HepG2 (cell line): ENCODE measurements around the gene WNT5B. TPM values are rescaled to one million over a fixed set of nuclear protein-coding genes. Genes with fewer than 3 reads are reported as not detected.

Experiments
- ARID2 ChIP-seq: sonication (generic); formaldehyde crosslinking; IDR thresholded peaks from 2 replicates; pipeline ENCODE4 v1.8.1; 2022; ENCODE audit warnings: mild to moderate bottlenecking, missing genetic modification reagents, borderline replicate concordance
- DMAP1 ChIP-seq: IDR thresholded peaks from 2 replicates; pipeline ENCODE4 v1.6.1; 2016
- EP300 ChIP-seq, 3 experiments: sonication (generic) in 1 of 3; formaldehyde crosslinking in 1 of 3; IDR thresholded peaks; 2 replicates each; pipeline versions ENCODE4 v1.5.1 to v1.6.1; 2011 to 2020; ENCODE audit warnings: low read depth in 2 of 3, low read length in 2 of 3, borderline replicate concordance in 1 of 3, improper control_type of control experiment in 1 of 3, mild to moderate bottlenecking in 1 of 3, missing genetic modification reagents in 1 of 3, moderate library complexity in 1 of 3
- GATAD2A ChIP-seq: IDR thresholded peaks from 2 replicates; pipeline ENCODE4 v1.6.1; 2016
- GTF2F1 ChIP-seq: fragments of 150-350 bp; IDR thresholded peaks from 2 replicates; pipeline ENCODE4 v1.6.1; 2014; ENCODE audit warnings: low read length
- HNF4G ChIP-seq, 2 experiments: sonication (generic) in 1 of 2; formaldehyde crosslinking in 1 of 2; IDR thresholded peaks; 2 replicates each; pipeline versions ENCODE4 v1.4.0 to v1.6.1; 2011 to 2020; ENCODE audit warnings: borderline replicate concordance in 2 of 2, low read depth in 2 of 2, mild to moderate bottlenecking in 2 of 2, low read length in 1 of 2, missing genetic modification reagents in 1 of 2, moderate library complexity in 1 of 2
- HNRNPH1 ChIP-seq: fragments of 200-400 bp; formaldehyde crosslinking; optimal IDR thresholded peaks from 2 replicates; pipeline ENCODE3; 2017; ENCODE audit warnings: mild to moderate bottlenecking, low read depth, low read length
- HOXA3 ChIP-seq: sonication (generic); formaldehyde crosslinking; IDR thresholded peaks from 2 replicates; pipeline ENCODE4 v1.5.0; 2020; ENCODE audit warnings: missing genetic modification reagents
- IRF2 ChIP-seq: IDR thresholded peaks from 2 replicates; pipeline ENCODE4 v1.6.1; 2018; ENCODE audit warnings: missing genetic modification reagents, missing compliant biosample characterization
- NCOA2 ChIP-seq: sonication (generic); formaldehyde crosslinking; IDR thresholded peaks from 2 replicates; pipeline ENCODE4 v1.8.0; 2022; ENCODE audit warnings: inconsistent platforms
- NR2F6 ChIP-seq, 2 experiments: IDR thresholded peaks; 2 replicates each; pipeline ENCODE4 v1.6.1; 2016; ENCODE audit warnings: antibody characterized with exemption in 1 of 2, mild to moderate bottlenecking in 1 of 2
- PBX2 ChIP-seq: IDR thresholded peaks from 2 replicates; pipeline ENCODE4 v1.6.1; 2016; ENCODE audit warnings: control low read depth
- PPARG ChIP-seq: conservative IDR thresholded peaks from 2 replicates; pipeline ENCODE4 v1.6.1; 2016; ENCODE audit warnings: missing biosample characterization, missing genetic modification reagents
- PRPF4 ChIP-seq: fragments of 200-400 bp; formaldehyde crosslinking; IDR thresholded peaks from 2 replicates; pipeline ENCODE4 v1.6.1; 2016; ENCODE audit warnings: low read length, low read depth; ENCODE audit not compliant: poor library complexity, severe bottlenecking
- REST ChIP-seq, 2 experiments: IDR thresholded peaks; 2 replicates each; pipeline ENCODE4 v1.6.1; 2011 to 2012; ENCODE audit warnings: low read length in 2 of 2, borderline replicate concordance in 1 of 2, low read depth in 1 of 2, mild to moderate bottlenecking in 1 of 2, moderate library complexity in 1 of 2
- SMAD9 ChIP-seq: sonication (generic); formaldehyde crosslinking; IDR thresholded peaks from 2 replicates; pipeline ENCODE4 v1.5.1; 2020; ENCODE audit warnings: mild to moderate bottlenecking, missing genetic modification reagents
- TAF1 ChIP-seq: sonication (generic); formaldehyde crosslinking; IDR thresholded peaks from 2 replicates; pipeline ENCODE4 v1.4.0; 2020; ENCODE audit warnings: missing genetic modification reagents
- THAP8 ChIP-seq: sonication (generic); formaldehyde crosslinking; IDR thresholded peaks from 2 replicates; pipeline ENCODE4 v1.5.1; 2020; ENCODE audit warnings: missing genetic modification reagents, mild to moderate bottlenecking, borderline replicate concordance
- ZBTB20 ChIP-seq: sonication (generic); formaldehyde crosslinking; IDR thresholded peaks from 2 replicates; pipeline ENCODE4 v1.8.1; 2023; ENCODE audit warnings: missing genetic modification reagents, low read depth, mild to moderate bottlenecking, borderline replicate concordance
- ZFX ChIP-seq: sonication (generic); formaldehyde crosslinking; IDR thresholded peaks from 2 replicates; pipeline ENCODE4 v1.4.0; 2020; ENCODE audit warnings: mild to moderate bottlenecking, low read depth, missing genetic modification reagents, moderate library complexity
- ZNF30 ChIP-seq: sonication (generic); formaldehyde crosslinking; IDR thresholded peaks from 2 replicates; pipeline ENCODE4 v1.5.0; 2020; ENCODE audit warnings: mild to moderate bottlenecking, missing genetic modification reagents
- ZNF333 ChIP-seq: sonication (generic); formaldehyde crosslinking; IDR thresholded peaks from 2 replicates; pipeline ENCODE4 v1.4.0; 2020; ENCODE audit warnings: mild to moderate bottlenecking, missing genetic modification reagents, borderline replicate concordance
- ZNF446 ChIP-seq: sonication (generic); formaldehyde crosslinking; IDR thresholded peaks from 2 replicates; pipeline ENCODE4 v1.5.0; 2020; ENCODE audit warnings: mild to moderate bottlenecking, missing genetic modification reagents
- ZNF501 ChIP-seq: sonication (generic); formaldehyde crosslinking; IDR thresholded peaks from 2 replicates; pipeline ENCODE4 v1.5.1; 2020; ENCODE audit warnings: mild to moderate bottlenecking, moderate library complexity, missing genetic modification reagents
- polyA plus RNA-seq, 8 experiments: library from polyadenylated mRNA; depleted of rRNA in 3 of 8; stranded (reverse) in 7 of 8; unstranded in 1 of 8; fragments of >200 nt; fragmentation: Illumina TruSeq in 4 of 8; extraction: Trizol in 4 of 8; gene quantifications; 2 replicates each; pipeline versions ENCODE4 v1.2.1 to v1.2.3, GENCODE V29; 2011 to 2016; ENCODE audit warnings: low read depth in 4 of 8, missing spikeins in 1 of 8, mixed read lengths in 1 of 8; ENCODE audit not compliant: insufficient read depth in 1 of 8
- total RNA-seq, 5 experiments: library from RNA; depleted of rRNA; stranded (reverse); fragments of >200 nt; fragmentation: Illumina TruSeq; extraction: Trizol; gene quantifications; 2 replicates each; pipeline ENCODE4 v1.2.3, GENCODE V29; 2016; ENCODE audit warnings: low read depth in 1 of 5

Gene WNT5B
- total and polyA plus RNA-seq, 2 of the 13 experiments (the other 11 are each of a cell fraction or from before 2014, with no cell fraction given) = 0.04 TPM; not detected in 1

GRCh38 chr12:1668833-1669543 is 40.0 kb downstream of the WNT5B start (continued):
- TF ChIP-seq REST (IDR thresholded peaks at IDR 0.05; ENCODE audit: borderline replicate concordance in 1 of 2, low read depth in 1 of 2, low read length in 2 of 2) (peak in 1 of 2 experiments; percentile 65; a peak in 1 of 4 replicates), SMAD9 (no peak), GATAD2A (CRISPR knock-in tag) (peak; percentile 78; the same call in 1 of the 2 replicates), ZBTB20 (CRISPR knock-in tag) (no peak), ZNF333 (no peak), PBX2 (CRISPR knock-in tag) (peak; percentile 40), PPARG (CRISPR knock-in tag) (peak; percentile 97), ZNF30 (CRISPR knock-in tag) (no peak), GTF2F1 (no peak), ZFX (CRISPR knock-in tag) (peak; percentile 46; the same call in 1 of the 2 replicates), ZNF446 (CRISPR knock-in tag) (no peak), HNF4G (IDR thresholded peaks at IDR 0.05; ENCODE audit: borderline replicate concordance, low read depth, low read length) (peak; percentile 57; the same call in 1 of the 2 replicates), HNF4G (CRISPR knock-in tag; IDR thresholded peaks at IDR 0.05; ENCODE audit: borderline replicate concordance, low read depth) (peak; percentile 69; the same call in 1 of the 2 replicates), IRF2 (CRISPR knock-in tag) (peak; percentile 76; the same call in 1 of the 2 replicates), HNRNPH1 (no peak), ZNF501 (CRISPR knock-in tag) (peak; percentile 77), PRPF4 (no peak), TAF1 (0 out of 2 replicates have a peak, but pooled peaks have one; percentile 23), DMAP1 (CRISPR knock-in tag) (no peak), THAP8 (CRISPR knock-in tag) (no peak), NCOA2 (CRISPR knock-in tag) (peak; percentile 52; the same call in 1 of the 2 replicates), NR2F6 (IDR thresholded peaks at IDR 0.05) (peak; percentile 93), NR2F6 (CRISPR knock-in tag; IDR thresholded peaks at IDR 0.05) (peak; percentile 84), EP300 (IDR thresholded peaks at IDR 0.05; ENCODE audit: low read depth in 2 of 2, low read length in 2 of 2) (peak in 1 of 2 experiments; percentile 81; a peak in 2 of 4 replicates), EP300 (CRISPR knock-in tag; IDR thresholded peaks at IDR 0.05; ENCODE audit: borderline replicate concordance) (peak; percentile 63; the same call in 1 of the 2 replicates), ARID2 (CRISPR knock-in tag) (0 out of 2 replicates have a peak, but pooled peaks have one; percentile 26), HOXA3 (CRISPR knock-in tag) (peak; percentile 77)
